SU-DHL-6 (cell line): ENCODE results near the gene EGLN2.

Source experiments
- CTCF ChIP-seq: fragments of 200-600 bp; sonication (generic); IDR thresholded peaks from one replicate; pipeline ENCODE4 v1.5.1; 2017; ENCODE audit warnings: antibody characterized with exemption, mild to moderate bottlenecking, low read length, moderate library complexity; ENCODE audit not compliant: insufficient read depth, poor library complexity, severe bottlenecking
- EZH2phosphoT487 ChIP-seq: fragments of 200-600 bp; sonication (generic), shearing (Covaris generic); conservative IDR thresholded peaks from 2 replicates; pipeline ENCODE4 v1.6.1; 2018; ENCODE audit warnings: mild to moderate bottlenecking, antibody characterized with exemption, low read length, moderate library complexity, mixed read lengths

GRCh38 chr19:40778706-40779284, 20.2 kb upstream of the EGLN2 start:
- TF ChIP-seq CTCF (no peak), EZH2phosphoT487 (no peak)
